ENCODE results near the gene SLIT3. TPM values are rescaled to one million over a fixed set of nuclear protein-coding genes. Genes with fewer than 3 reads are reported as not detected.

Gene SLIT3
- polyA plus RNA-seq, 1 of the 3 experiments (the other 2 are of a cell fraction) = 119 TPM

- TF ChIP-seq REST (IDR thresholded peaks at IDR 0.05; ENCODE audit: low read depth, low read length) (no peak), MXI1 (IDR thresholded peaks at IDR 0.05; ENCODE audit: low read depth, low read length) (peak; percentile 54), TEAD4 (IDR thresholded peaks at IDR 0.05; ENCODE audit: borderline replicate concordance, insufficient read depth) (no peak), SIN3A (IDR thresholded peaks at IDR 0.05; ENCODE audit: borderline replicate concordance, low read depth, low read length) (no peak), FOXJ3 (CRISPR knock-in tag; IDR thresholded peaks at IDR 0.05) (peak; percentile 71; the same call in 1 of the 2 replicates), SMC3 (IDR thresholded peaks at IDR 0.05; ENCODE audit: low read depth, low read length) (peak; percentile 62; the same call in 1 of the 2 replicates), RXRA (IDR thresholded peaks at IDR 0.05; ENCODE audit: borderline replicate concordance, low read depth) (no peak), MAX (IDR thresholded peaks at IDR 0.05; ENCODE audit: low read depth) (no peak), YY1 (IDR thresholded peaks at IDR 0.05; ENCODE audit: low read depth) (no peak), FOSL2 (IDR thresholded peaks at IDR 0.05; ENCODE audit: borderline replicate concordance, low read depth) (no peak), RCOR1 (IDR thresholded peaks at IDR 0.05; ENCODE audit: low read length) (peak; percentile 66; the same call in 1 of the 2 replicates), JUND (IDR thresholded peaks at IDR 0.05) (no peak), NRF1 (IDR thresholded peaks at IDR 0.05; ENCODE audit: low read depth, low read length) (no peak), NFIC (IDR thresholded peaks at IDR 0.05; ENCODE audit: borderline replicate concordance) (no peak), PBX3 (IDR thresholded peaks at IDR 0.05) (no peak), ZBTB33 (IDR thresholded peaks at IDR 0.05; ENCODE audit: borderline replicate concordance, low read depth) (no peak), IRF3 (IDR thresholded peaks at IDR 0.05; ENCODE audit: low read depth, low read length) (no peak; the same call in 1 of the 2 replicates), GATA2 (CRISPR knock-in tag; IDR thresholded peaks at IDR 0.05) (peak; percentile 76)
These were observed 419.4 kb downstream of the SLIT3 start (continued) for GRCh38 chr5:168881427-168882149.

All from SK-N-SH (cell line).